HepG2 (cell line): ENCODE results near the gene SEC61A1. TPM values are rescaled to one million over a fixed set of nuclear protein-coding genes. Genes with fewer than 3 reads are reported as not detected.

ENCODE experiments used
- ASH2L ChIP-seq: fragments of 300-600, 200-600 bp; sonication (generic); IDR thresholded peaks from 2 replicates; pipeline ENCODE4 v1.7.0; 2017; ENCODE audit warnings: low read depth, mild to moderate bottlenecking, moderate library complexity, mixed read lengths, low read length; ENCODE audit not compliant: insufficient read length
- BHLHE40 ChIP-seq: IDR thresholded peaks from 2 replicates; pipeline ENCODE4 v1.6.1; 2011; ENCODE audit warnings: low read length, improper control_type of control experiment
- CREM ChIP-seq, 2 experiments: sonication (generic) in 1 of 2; formaldehyde crosslinking in 1 of 2; IDR thresholded peaks; 2 replicates each; pipeline versions ENCODE4 v1.4.0 to v1.6.1; 2016 to 2020; ENCODE audit warnings: antibody characterized with exemption in 1 of 2, mild to moderate bottlenecking in 1 of 2, missing genetic modification reagents in 1 of 2
- DNMT3B ChIP-seq: conservative IDR thresholded peaks from 2 replicates; pipeline ENCODE4 v1.6.1; 2016; ENCODE audit warnings: missing biosample characterization, control low read depth
- ELK4 ChIP-seq: sonication (generic); formaldehyde crosslinking; IDR thresholded peaks from 2 replicates; pipeline ENCODE4 v1.9.0; 2021; ENCODE audit warnings: missing genetic modification reagents, borderline replicate concordance
- FUBP1 ChIP-seq: sonication (generic); formaldehyde crosslinking; IDR thresholded peaks from 2 replicates; pipeline ENCODE4 v1.5.1; 2020; ENCODE audit warnings: missing genetic modification reagents, mild to moderate bottlenecking, borderline replicate concordance
- HCFC1 ChIP-seq: fragments of 150-350 bp; IDR thresholded peaks from 2 replicates; pipeline ENCODE4 v1.6.1; 2014; ENCODE audit warnings: low read depth, low read length
- HIVEP1 ChIP-seq: sonication (generic); formaldehyde crosslinking; IDR thresholded peaks from 2 replicates; pipeline ENCODE4 v1.4.0; 2020; ENCODE audit warnings: mild to moderate bottlenecking, missing genetic modification reagents
- HOXA3 ChIP-seq: sonication (generic); formaldehyde crosslinking; IDR thresholded peaks from 2 replicates; pipeline ENCODE4 v1.5.0; 2020; ENCODE audit warnings: missing genetic modification reagents
- MYC ChIP-seq: sonication (generic); formaldehyde crosslinking; IDR thresholded peaks from 2 replicates; pipeline ENCODE4 v1.9.0; 2021; ENCODE audit warnings: missing genetic modification reagents, borderline replicate concordance
- NCOA1 ChIP-seq: sonication (generic); formaldehyde crosslinking; IDR thresholded peaks from 2 replicates; pipeline ENCODE4 v1.9.0; 2021; ENCODE audit warnings: missing genetic modification reagents
- NFE2L1 ChIP-seq: sonication (generic); formaldehyde crosslinking; IDR thresholded peaks from 2 replicates; pipeline ENCODE4 v1.4.0; 2020; ENCODE audit warnings: missing genetic modification reagents, mild to moderate bottlenecking, borderline replicate concordance
- POLR2A ChIP-seq, 2 experiments: IDR thresholded peaks; 2 replicates each; pipeline ENCODE4 v1.6.1; 2011; ENCODE audit warnings: low read depth in 2 of 2, low read length in 2 of 2, mild to moderate bottlenecking in 1 of 2, moderate library complexity in 1 of 2; ENCODE audit not compliant: insufficient read depth in 1 of 2
- SPEN ChIP-seq: sonication (generic); formaldehyde crosslinking; IDR thresholded peaks from 2 replicates; pipeline ENCODE4 v1.5.1; 2020; ENCODE audit warnings: low read depth, mild to moderate bottlenecking, missing genetic modification reagents
- TOPORS ChIP-seq: sonication (generic); formaldehyde crosslinking; IDR thresholded peaks from 2 replicates; pipeline ENCODE4 v1.8.0; 2023; ENCODE audit warnings: mild to moderate bottlenecking, missing genetic modification reagents
- XBP1 ChIP-seq: sonication (generic); formaldehyde crosslinking; IDR thresholded peaks from 2 replicates; pipeline ENCODE4 v1.5.0; 2020; ENCODE audit warnings: missing genetic modification reagents
- YY1 ChIP-seq: IDR thresholded peaks from 2 replicates; pipeline ENCODE4 v1.6.1; 2011; ENCODE audit warnings: low read length, low read depth, moderate library complexity, mild to moderate bottlenecking; ENCODE audit not compliant: insufficient read depth, insufficient replicate concordance
- ZNF17 ChIP-seq: sonication (generic); formaldehyde crosslinking; IDR thresholded peaks from 2 replicates; pipeline ENCODE4 v1.5.0; 2020; ENCODE audit warnings: mild to moderate bottlenecking, missing genetic modification reagents
- ZNF276 ChIP-seq: sonication (generic); formaldehyde crosslinking; IDR thresholded peaks from 2 replicates; pipeline ENCODE4 v1.4.0; 2020; ENCODE audit warnings: mild to moderate bottlenecking, low read depth, missing genetic modification reagents
- ZNF468 ChIP-seq: sonication (generic); formaldehyde crosslinking; IDR thresholded peaks from 2 replicates; pipeline ENCODE4 v1.8.0; 2022; ENCODE audit warnings: mild to moderate bottlenecking, moderate library complexity, missing genetic modification reagents
- ZNF563 ChIP-seq: sonication (generic); formaldehyde crosslinking; IDR thresholded peaks from 2 replicates; pipeline ENCODE4 v1.8.0; 2022; ENCODE audit warnings: mild to moderate bottlenecking, moderate library complexity, missing genetic modification reagents
- ZNF619 ChIP-seq: sonication (generic); formaldehyde crosslinking; IDR thresholded peaks from 2 replicates; pipeline ENCODE4 v1.4.0; 2020; ENCODE audit warnings: mild to moderate bottlenecking, missing genetic modification reagents
- ZNF747 ChIP-seq: sonication (generic); formaldehyde crosslinking; IDR thresholded peaks from 2 replicates; pipeline ENCODE4 v1.8.1; 2023; ENCODE audit warnings: missing genetic modification reagents, mild to moderate bottlenecking, borderline replicate concordance
- ZNF781 ChIP-seq: sonication (generic); formaldehyde crosslinking; IDR thresholded peaks from 2 replicates; pipeline ENCODE4 v1.5.1; 2020; ENCODE audit warnings: borderline replicate concordance, mild to moderate bottlenecking, missing genetic modification reagents; ENCODE audit errors: not compliant biosample characterization
- ZSCAN31 ChIP-seq: sonication (generic); formaldehyde crosslinking; IDR thresholded peaks from 2 replicates; pipeline ENCODE4 v1.5.0; 2020; ENCODE audit warnings: low read depth, mild to moderate bottlenecking, missing genetic modification reagents
- polyA plus RNA-seq, 8 experiments: library from polyadenylated mRNA; depleted of rRNA in 3 of 8; stranded (reverse) in 7 of 8; unstranded in 1 of 8; fragments of >200 nt; fragmentation: Illumina TruSeq in 4 of 8; extraction: Trizol in 4 of 8; gene quantifications; 2 replicates each; pipeline versions ENCODE4 v1.2.1 to v1.2.3, GENCODE V29; 2011 to 2016; ENCODE audit warnings: low read depth in 4 of 8, missing spikeins in 1 of 8, mixed read lengths in 1 of 8; ENCODE audit not compliant: insufficient read depth in 1 of 8
- total RNA-seq, 5 experiments: library from RNA; depleted of rRNA; stranded (reverse); fragments of >200 nt; fragmentation: Illumina TruSeq; extraction: Trizol; gene quantifications; 2 replicates each; pipeline ENCODE4 v1.2.3, GENCODE V29; 2016; ENCODE audit warnings: low read depth in 1 of 5

Gene SEC61A1
- total and polyA plus RNA-seq, 2 of the 13 experiments (the other 11 are each of a cell fraction or from before 2014, with no cell fraction given), result 170 to 203 TPM

GRCh38 chr3:128051837-128052594 is at the start of gene SEC61A1 (continued):
- TF ChIP-seq HIVEP1 (CRISPR knock-in tag) (peak; percentile 63; the same call in 1 of the 2 replicates), TOPORS (CRISPR knock-in tag) (peak; percentile 81), ZNF563 (CRISPR knock-in tag) (no peak; the same call in 1 of the 2 replicates), XBP1 (CRISPR knock-in tag) (peak; percentile 76), SPEN (peak; percentile 86), YY1 (peak; percentile 67), NCOA1 (CRISPR knock-in tag) (peak; percentile 78), ASH2L (peak; percentile 86), ZNF276 (0 out of 2 replicates have a peak, but pooled peaks have one; percentile 5), CREM (IDR thresholded peaks at IDR 0.05) (no peak), CREM (CRISPR knock-in tag; IDR thresholded peaks at IDR 0.05) (no peak), POLR2A (IDR thresholded peaks at IDR 0.05; ENCODE audit: insufficient read depth in 1 of 2, low read depth in 2 of 2, low read length in 2 of 2) (peak; percentile 91 to 92), HOXA3 (peak; percentile 74), ZNF468 (CRISPR knock-in tag) (0 out of 2 replicates have a peak, but pooled peaks have one; percentile 34), ZSCAN31 (CRISPR knock-in tag) (peak; percentile 64; the same call in 1 of the 2 replicates), HCFC1 (peak; percentile 79), ZNF747 (CRISPR knock-in tag) (peak; percentile 77; the same call in 1 of the 2 replicates), ELK4 (peak; percentile 35; the same call in 1 of the 2 replicates), MYC (CRISPR knock-in tag) (peak; percentile 84), ZNF619 (no peak; the same call in 1 of the 2 replicates), NFE2L1 (CRISPR knock-in tag) (peak; percentile 77; the same call in 1 of the 2 replicates), DNMT3B (CRISPR knock-in tag) (peak; percentile 46; the same call in 1 of the 2 replicates), BHLHE40 (peak; percentile 14; the same call in 1 of the 2 replicates), ZNF781 (CRISPR knock-in tag) (no peak), FUBP1 (CRISPR knock-in tag) (no peak), ZNF17 (CRISPR knock-in tag) (no peak)
